ENCODE measurements around the gene SLC30A5.
A peak's percentile ranks its signal among the peaks of the same experiment; 100 is the strongest.

The SLC30A5 gene

DNA sequence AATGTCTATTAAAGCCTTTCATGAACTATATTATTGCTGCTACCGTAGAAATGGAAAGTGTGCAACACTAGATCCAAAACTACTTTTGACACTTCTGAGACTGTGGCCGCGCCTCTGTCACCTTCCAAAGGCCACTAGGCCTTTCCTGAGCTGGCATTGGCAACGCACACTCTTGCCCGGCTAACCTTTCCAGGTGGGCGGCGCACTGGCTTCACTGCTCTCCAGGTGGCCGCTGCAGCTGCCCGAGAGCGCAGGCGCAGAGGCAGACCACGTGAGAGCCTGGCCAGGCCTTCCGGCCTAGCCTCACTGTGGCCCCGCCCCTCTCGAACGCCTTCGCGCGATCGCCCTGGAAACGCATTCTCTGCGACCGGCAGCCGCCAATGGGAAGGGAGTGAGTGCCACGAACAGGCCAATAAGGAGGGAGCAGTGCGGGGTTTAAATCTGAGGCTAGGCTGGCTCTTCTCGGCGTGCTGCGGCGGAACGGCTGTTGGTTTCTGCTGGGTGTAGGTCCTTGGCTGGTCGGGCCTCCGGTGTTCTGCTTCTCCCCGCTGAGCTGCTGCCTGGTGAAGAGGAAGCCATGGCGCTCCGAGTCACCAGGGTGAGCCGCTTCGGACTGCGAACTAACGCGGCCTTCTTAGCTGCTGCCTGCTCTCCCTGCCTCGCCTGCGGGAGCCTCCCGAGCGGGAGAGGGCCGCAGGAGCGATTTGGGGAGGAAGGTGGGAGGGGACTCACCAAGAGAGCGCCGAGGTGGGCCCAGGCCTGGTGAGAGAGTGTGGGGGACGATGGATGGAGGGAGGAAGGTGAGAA, 73.1 kb downstream of the SLC30A5 start, which contains the start of gene CCNB1:
Gene CCNB1, plus strand, starts transcription at position 465 of the 807 bp plus-strand sequence. Its CDS starts 113 bp downstream, at position 578.
- FAIRE-seq (peak; percentile 33), DNase-seq (ENCODE audit: low spot score) (peak; percentile 89)

DNA sequence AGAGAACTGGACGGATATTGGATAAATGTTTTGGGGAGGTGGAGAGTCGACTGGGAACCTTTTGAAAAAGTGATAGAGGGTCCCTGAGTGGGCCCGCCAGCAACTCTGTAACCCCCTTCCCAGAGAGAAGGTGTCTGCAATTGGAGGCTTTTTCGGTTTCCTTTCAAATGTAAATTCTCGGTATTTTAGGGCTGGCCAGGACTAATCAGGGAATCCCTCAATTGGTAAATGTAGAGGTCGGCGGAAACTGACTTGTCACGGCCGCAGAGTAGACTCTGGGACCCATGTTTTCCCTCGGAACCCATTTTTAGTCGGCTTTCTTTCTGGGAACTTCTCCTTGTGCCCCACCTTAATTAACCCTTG, 73.7 kb downstream of the SLC30A5 start:
- DNase-seq (ENCODE audit: low spot score) (no peak), FAIRE-seq (no peak)

DNA sequence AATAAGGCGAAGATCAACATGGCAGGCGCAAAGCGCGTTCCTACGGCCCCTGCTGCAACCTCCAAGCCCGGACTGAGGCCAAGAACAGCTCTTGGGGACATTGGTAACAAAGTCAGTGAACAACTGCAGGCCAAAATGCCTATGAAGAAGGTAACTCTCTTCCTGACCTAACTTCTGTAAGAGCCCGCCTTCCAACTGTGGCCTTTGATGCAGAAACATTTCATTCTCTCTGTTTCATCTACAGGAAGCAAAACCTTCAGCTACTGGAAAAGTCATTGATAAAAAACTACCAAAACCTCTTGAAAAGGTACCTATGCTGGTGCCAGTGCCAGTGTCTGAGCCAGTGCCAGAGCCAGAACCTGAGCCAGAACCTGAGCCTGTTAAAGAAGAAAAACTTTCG, 74.1 kb downstream of the SLC30A5 start:
- DNase-seq (ENCODE audit: low spot score) (no peak), FAIRE-seq (no peak)

- FAIRE-seq, result no peak
- DNase-seq (ENCODE audit: low spot score), result no peak
These were observed 76.7 kb downstream of the SLC30A5 start for GRCh38 chr5:69170495-69170894.

GRCh38 chr5:69170969-69171368, 77.2 kb downstream of the SLC30A5 start:
- DNase-seq (ENCODE audit: low spot score) (no peak), FAIRE-seq (no peak)
